ENCODE results near the gene SAC3D1.

Gene SAC3D1

DNA sequence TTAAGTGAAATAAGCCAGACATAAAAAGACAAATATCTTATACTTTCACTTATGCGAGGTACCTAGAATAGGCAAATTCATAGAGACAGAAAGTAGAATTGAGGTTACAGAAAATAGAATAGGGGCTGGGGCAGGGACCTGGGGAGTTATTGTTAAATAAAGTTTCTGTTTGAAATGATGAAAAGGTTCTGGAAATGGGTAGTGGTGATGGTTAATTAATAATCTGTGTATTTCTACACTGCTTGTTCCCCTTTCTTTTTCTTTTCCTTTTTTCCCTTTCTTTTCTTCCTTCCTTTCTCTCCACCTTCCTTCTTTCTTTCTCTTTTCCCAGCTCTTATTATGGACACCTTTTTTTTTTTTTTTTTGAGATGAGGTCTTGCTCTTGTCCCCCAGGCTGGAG, 14.5 kb downstream of the SAC3D1 start:
- Histone ChIP-seq H3K79me1 (replicated peaks; ENCODE audit: low read length, poor library complexity, severe bottlenecking) (no peaks in the 10 kb centered on the region), H4K91ac (ENCODE audit: low read length) (no peak overlapping the region), H3K27ac (ENCODE audit: low read length, poor library complexity, severe bottlenecking) (no peak overlapping the region), H3K36me3 (ENCODE audit: control insufficient read depth in 1 of 2, insufficient read depth in 2 of 2, low read depth in 1 of 2, low read length in 2 of 2) (no peaks in the 10 kb centered on the region), H3K14ac (ENCODE audit: low read length in 2 of 2) (no peak overlapping the region), H2BK15ac (ENCODE audit: low read depth, poor library complexity, severe bottlenecking) (no peak overlapping the region), H2BK120ac (ENCODE audit: low read depth, low read length) (no peak overlapping the region), H2AK5ac (ENCODE audit: low read length, severe bottlenecking) (no peak overlapping the region), H2BK12ac (ENCODE audit: low read length in 2 of 2) (no peak overlapping the region), H3K9ac (ENCODE audit: low read length) (no peak overlapping the region), H3K4me2 (ENCODE audit: low read length, poor library complexity, severe bottlenecking) (no peak overlapping the region), H3K4me3 (ENCODE audit: insufficient read depth in 1 of 2, low read depth in 1 of 2, low read length in 2 of 2) (no peak overlapping the region), H2AFZ (ENCODE audit: low read depth, low read length) (no peak overlapping the region), H3K18ac (ENCODE audit: low read depth in 1 of 2, low read length in 2 of 2) (no peak overlapping the region), H2BK5ac (ENCODE audit: low read depth, low read length, poor library complexity, severe bottlenecking) (no peak overlapping the region), H3K4me1 (ENCODE audit: control insufficient read depth, insufficient read depth, low read depth, low read length) (peaks cover 5% of the 10 kb centered on the region), H4K8ac (ENCODE audit: low read length) (no peak overlapping the region), H3K27me3 (ENCODE audit: control insufficient read depth in 1 of 2, insufficient read depth in 1 of 2, low read length in 2 of 2) (peaks cover 22 to 37% of the 10 kb centered on the region in 2 experiments), H3K23ac (ENCODE audit: low read length in 2 of 2) (no peak overlapping the region), H3K4ac (ENCODE audit: low read depth in 1 of 2, low read length in 2 of 2) (no peak overlapping the region), H3K9me3 (ENCODE audit: control insufficient read depth, low read length) (no peaks in the 10 kb centered on the region)
- WGBS = 100% methylated on average over 1 of the region's 1 CpG
- DNase-seq = no peak

DNA sequence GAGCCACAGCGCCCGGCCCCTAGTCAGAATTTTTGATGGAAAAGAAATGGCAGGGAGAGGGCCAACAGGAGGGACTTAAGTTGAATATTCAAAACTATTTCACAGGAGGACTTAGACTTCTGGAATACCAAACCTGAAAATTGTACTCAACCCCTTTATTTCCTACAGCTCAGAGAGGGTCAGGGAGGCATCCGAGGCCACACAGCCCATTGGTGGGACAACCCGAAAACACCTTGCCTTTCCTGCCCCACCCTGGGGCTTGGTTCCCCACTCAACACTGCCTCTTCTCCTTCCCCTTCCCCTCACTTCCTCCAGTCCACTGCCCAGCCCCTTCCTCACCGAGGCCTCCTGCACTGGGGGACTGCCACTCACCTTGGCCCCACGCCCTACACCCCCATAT, 16.0 kb downstream of the SAC3D1 start:
- H3K4me1 ChIP-seq (ENCODE audit: control insufficient read depth, insufficient read depth, low read depth, low read length) = peaks cover 1% of the 10 kb centered on the region
- H2BK15ac ChIP-seq (ENCODE audit: low read depth, poor library complexity, severe bottlenecking) = peak overlapping the region; percentile 3
- no peak overlapping the region for H3K4me3 ChIP-seq (ENCODE audit: insufficient read depth in 1 of 2, low read depth in 1 of 2, low read length in 2 of 2)
- H3K14ac ChIP-seq (ENCODE audit: low read length in 2 of 2) = no peak overlapping the region
- no peak overlapping the region for H2BK120ac ChIP-seq (ENCODE audit: low read depth, low read length)
- H3K79me1 ChIP-seq (replicated peaks; ENCODE audit: low read length, poor library complexity, severe bottlenecking) = no peaks in the 10 kb centered on the region
- H3K9me3 ChIP-seq (ENCODE audit: control insufficient read depth, low read length) = no peaks in the 10 kb centered on the region
- H2BK5ac ChIP-seq (ENCODE audit: low read depth, low read length, poor library complexity, severe bottlenecking) = no peak overlapping the region
- H4K8ac ChIP-seq (ENCODE audit: low read length) = no peak overlapping the region
- no peak overlapping the region for H3K4me2 ChIP-seq (ENCODE audit: low read length, poor library complexity, severe bottlenecking)
- H4K91ac ChIP-seq (ENCODE audit: low read length) = no peak overlapping the region
- H3K27ac ChIP-seq (ENCODE audit: low read length, poor library complexity, severe bottlenecking) = no peak overlapping the region
- no peak overlapping the region for H3K23ac ChIP-seq (ENCODE audit: low read length in 2 of 2)
- H2AFZ ChIP-seq (ENCODE audit: low read depth, low read length) = no peak overlapping the region
- WGBS = 89% methylated on average over 6 of the region's 6 CpGs
- no peak for DNase-seq
- H3K18ac ChIP-seq (ENCODE audit: low read depth in 1 of 2, low read length in 2 of 2) = no peak overlapping the region
- peaks cover 22 to 37% of the 10 kb centered on the region in 2 experiments for H3K27me3 ChIP-seq (ENCODE audit: control insufficient read depth in 1 of 2, insufficient read depth in 1 of 2, low read length in 2 of 2)
- no peak overlapping the region for H2AK5ac ChIP-seq (ENCODE audit: low read length, severe bottlenecking)
- H2BK12ac ChIP-seq (ENCODE audit: low read length in 2 of 2) = no peak overlapping the region
- H3K4ac ChIP-seq (ENCODE audit: low read depth in 1 of 2, low read length in 2 of 2) = no peak overlapping the region
- no peaks in the 10 kb centered on the region for H3K36me3 ChIP-seq (ENCODE audit: control insufficient read depth in 1 of 2, insufficient read depth in 2 of 2, low read depth in 1 of 2, low read length in 2 of 2)
- no peak overlapping the region for H3K9ac ChIP-seq (ENCODE audit: low read length)

DNA sequence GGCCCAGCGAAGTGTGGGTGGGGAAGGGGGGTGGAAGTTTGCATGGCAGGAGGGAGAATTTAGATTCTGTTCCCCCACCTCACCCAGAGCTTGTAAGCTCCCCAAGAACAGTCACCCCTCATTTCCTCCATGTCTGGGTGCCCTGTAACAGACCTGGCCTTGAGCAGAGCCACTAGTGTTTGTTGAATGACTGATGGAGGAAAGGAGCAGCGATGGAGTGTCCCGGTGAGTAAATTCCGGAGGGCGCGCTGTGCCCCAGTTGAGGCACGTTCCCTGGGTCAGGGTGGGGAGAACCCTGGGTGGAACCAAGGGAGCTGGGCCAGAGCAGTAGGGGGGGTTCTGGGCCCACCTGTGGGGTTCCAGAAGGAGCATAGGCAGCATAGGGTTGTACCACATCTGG, 16.5 kb downstream of the SAC3D1 start:
- no peaks in the 10 kb centered on the region for H3K9me3 ChIP-seq (ENCODE audit: control insufficient read depth, low read length)
- no peak overlapping the region for H2BK5ac ChIP-seq (ENCODE audit: low read depth, low read length, poor library complexity, severe bottlenecking)
- no peak overlapping the region for H3K4ac ChIP-seq (ENCODE audit: low read depth in 1 of 2, low read length in 2 of 2)
- no peak overlapping the region for H3K9ac ChIP-seq (ENCODE audit: low read length)
- H4K91ac ChIP-seq (ENCODE audit: low read length) = no peak overlapping the region
- H4K8ac ChIP-seq (ENCODE audit: low read length) = no peak overlapping the region
- H3K36me3 ChIP-seq (ENCODE audit: control insufficient read depth in 1 of 2, insufficient read depth in 2 of 2, low read depth in 1 of 2, low read length in 2 of 2) = no peaks in the 10 kb centered on the region
- peaks cover 1% of the 10 kb centered on the region for H3K4me1 ChIP-seq (ENCODE audit: control insufficient read depth, insufficient read depth, low read depth, low read length)
- no peak overlapping the region for H3K14ac ChIP-seq (ENCODE audit: low read length in 2 of 2)
- peaks cover 22 to 41% of the 10 kb centered on the region in 2 experiments for H3K27me3 ChIP-seq (ENCODE audit: control insufficient read depth in 1 of 2, insufficient read depth in 1 of 2, low read length in 2 of 2)
- no peak for DNase-seq
- H3K79me1 ChIP-seq (replicated peaks; ENCODE audit: low read length, poor library complexity, severe bottlenecking) = no peaks in the 10 kb centered on the region
- H3K4me3 ChIP-seq (ENCODE audit: insufficient read depth in 1 of 2, low read depth in 1 of 2, low read length in 2 of 2) = no peak overlapping the region
- no peak overlapping the region for H2BK15ac ChIP-seq (ENCODE audit: low read depth, poor library complexity, severe bottlenecking)
- H3K23ac ChIP-seq (ENCODE audit: low read length in 2 of 2) = no peak overlapping the region
- H2BK12ac ChIP-seq (ENCODE audit: low read length in 2 of 2) = no peak overlapping the region
- H2BK120ac ChIP-seq (ENCODE audit: low read depth, low read length) = no peak overlapping the region
- H3K4me2 ChIP-seq (ENCODE audit: low read length, poor library complexity, severe bottlenecking) = no peak overlapping the region
- H2AK5ac ChIP-seq (ENCODE audit: low read length, severe bottlenecking) = no peak overlapping the region
- H2AFZ ChIP-seq (ENCODE audit: low read depth, low read length) = no peak overlapping the region
- H3K18ac ChIP-seq (ENCODE audit: low read depth in 1 of 2, low read length in 2 of 2) = no peak overlapping the region
- no peak overlapping the region for H3K27ac ChIP-seq (ENCODE audit: low read length, poor library complexity, severe bottlenecking)
- 92% methylated on average over 6 of the region's 7 CpGs for WGBS

DNA sequence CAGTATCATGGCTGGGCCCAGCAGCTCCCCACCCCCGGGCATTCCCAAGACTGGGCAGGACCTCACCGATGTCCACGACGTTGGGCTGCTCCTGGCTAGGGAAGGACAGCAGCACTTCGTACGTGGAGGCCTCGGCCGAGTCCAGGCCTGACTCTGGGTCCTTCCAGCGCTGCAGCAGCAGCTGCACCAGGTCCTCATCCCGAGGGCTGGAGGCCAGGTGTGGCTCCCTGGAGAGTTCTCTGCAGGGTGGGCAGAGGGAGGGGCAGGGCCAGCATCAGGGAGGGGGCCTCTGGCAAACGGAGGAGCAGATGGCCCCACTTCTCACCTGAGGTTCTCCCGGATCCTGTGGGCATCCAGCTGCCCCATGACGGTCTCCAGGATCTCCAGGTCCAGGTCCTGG, 17.0 kb downstream of the SAC3D1 start:
- Histone ChIP-seq H2BK5ac (ENCODE audit: low read depth, low read length, poor library complexity, severe bottlenecking) (no peak overlapping the region), H3K4me3 (ENCODE audit: insufficient read depth in 1 of 2, low read depth in 1 of 2, low read length in 2 of 2) (no peak overlapping the region), H3K4me1 (ENCODE audit: control insufficient read depth, insufficient read depth, low read depth, low read length) (peaks cover 1% of the 10 kb centered on the region), H3K4ac (ENCODE audit: low read depth in 1 of 2, low read length in 2 of 2) (no peak overlapping the region), H3K27me3 (ENCODE audit: control insufficient read depth in 1 of 2, insufficient read depth in 1 of 2, low read length in 2 of 2) (peaks cover 17 to 37% of the 10 kb centered on the region in 2 experiments), H3K36me3 (ENCODE audit: control insufficient read depth in 1 of 2, insufficient read depth in 2 of 2, low read depth in 1 of 2, low read length in 2 of 2) (no peaks in the 10 kb centered on the region), H2BK15ac (ENCODE audit: low read depth, poor library complexity, severe bottlenecking) (no peak overlapping the region), H4K8ac (ENCODE audit: low read length) (no peak overlapping the region), H4K91ac (ENCODE audit: low read length) (no peak overlapping the region), H3K23ac (ENCODE audit: low read length in 2 of 2) (no peak overlapping the region), H2BK12ac (ENCODE audit: low read length in 2 of 2) (no peak overlapping the region), H3K9me3 (ENCODE audit: control insufficient read depth, low read length) (no peaks in the 10 kb centered on the region), H2AFZ (ENCODE audit: low read depth, low read length) (no peak overlapping the region), H3K18ac (ENCODE audit: low read depth in 1 of 2, low read length in 2 of 2) (no peak overlapping the region), H3K79me1 (replicated peaks; ENCODE audit: low read length, poor library complexity, severe bottlenecking) (no peaks in the 10 kb centered on the region), H2BK120ac (ENCODE audit: low read depth, low read length) (no peak overlapping the region), H3K9ac (ENCODE audit: low read length) (no peak overlapping the region), H3K4me2 (ENCODE audit: low read length, poor library complexity, severe bottlenecking) (no peak overlapping the region), H2AK5ac (ENCODE audit: low read length, severe bottlenecking) (no peak overlapping the region), H3K14ac (ENCODE audit: low read length in 2 of 2) (no peak overlapping the region), H3K27ac (ENCODE audit: low read length, poor library complexity, severe bottlenecking) (no peak overlapping the region)
- 86% methylated on average over 11 of the region's 13 CpGs for WGBS
- no peak for DNase-seq
